SK-N-SH treated with all-trans-retinoic acid at 6 μM for 48 hours (cell line): Measurements from ENCODE around the gene OLFML2B.

Source experiments
- ARNTL ChIP-seq: fragments of 450-650 bp; formaldehyde crosslinking; IDR thresholded peaks from 2 replicates; pipeline ENCODE4 v1.5.0; 2020; ENCODE audit warnings: low read depth, mild to moderate bottlenecking, moderate library complexity, borderline replicate concordance
- BACH2 ChIP-seq: fragments of 250-450 bp; sonication (Bioruptor Pico); IDR thresholded peaks from 2 replicates; pipeline ENCODE4 v1.9.0; 2021; ENCODE audit warnings: mild to moderate bottlenecking, borderline replicate concordance
- OSR1 ChIP-seq: fragments of 250-450 bp; sonication (Bioruptor Pico); IDR thresholded peaks from 2 replicates; pipeline ENCODE4 v1.8.0; 2022; ENCODE audit warnings: moderate library complexity, mild to moderate bottlenecking, inconsistent platforms
- PATZ1 ChIP-seq: fragments of 250-450 bp; sonication (Bioruptor Pico); IDR thresholded peaks from 2 replicates; pipeline ENCODE4 v1.8.0; 2020; ENCODE audit warnings: mild to moderate bottlenecking, moderate library complexity, borderline replicate concordance
- RARB ChIP-seq: fragments of 250-450 bp; sonication (Bioruptor Pico); IDR thresholded peaks from 2 replicates; pipeline ENCODE4 v1.8.0; 2021; ENCODE audit warnings: mild to moderate bottlenecking, moderate library complexity
- ZNF565 ChIP-seq: fragments of 450-650 bp; formaldehyde crosslinking; conservative IDR thresholded peaks from 2 replicates; pipeline ENCODE4 v1.5.0; 2020; ENCODE audit warnings: low read depth, mild to moderate bottlenecking, moderate library complexity
- ZNF70 ChIP-seq: fragments of 450-650 bp; formaldehyde crosslinking; IDR thresholded peaks from 2 replicates; pipeline ENCODE4 v1.5.0; 2020; ENCODE audit warnings: mild to moderate bottlenecking, moderate library complexity

DNA sequence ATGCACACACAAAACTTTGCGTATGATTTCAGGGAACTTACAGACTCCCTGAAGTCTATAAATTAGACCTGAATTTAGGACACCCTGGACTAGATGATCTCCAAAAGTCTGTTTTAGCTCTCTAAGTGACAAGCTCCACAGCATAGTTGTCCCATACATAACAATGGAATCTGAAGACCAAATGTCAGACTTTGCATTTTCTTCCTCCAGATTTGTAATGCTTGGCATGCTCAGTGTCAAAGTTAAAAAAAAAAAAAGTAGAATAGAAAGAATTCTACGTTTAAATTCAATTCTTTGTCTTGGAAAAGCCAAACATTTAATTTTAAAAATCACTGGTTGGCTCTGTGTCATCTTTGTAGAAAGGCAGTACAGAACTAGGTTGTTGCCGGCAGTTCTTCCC lies 66.7 kb downstream of the OLFML2B start:
- no peak for TF ChIP-seq PATZ1 (CRISPR knock-in tag)
- TF ChIP-seq ARNTL (CRISPR knock-in tag) = no peak
- no peak for TF ChIP-seq ZNF565 (CRISPR knock-in tag)
- TF ChIP-seq OSR1 (CRISPR knock-in tag) = no peak
- TF ChIP-seq RARB (CRISPR knock-in tag) = no peak
- no peak for TF ChIP-seq BACH2 (CRISPR knock-in tag)
- no peak for TF ChIP-seq ZNF70 (CRISPR knock-in tag)
